ENCODE data around the gene SLC23A1. TPM values are rescaled to one million over a fixed set of nuclear protein-coding genes. Genes with fewer than 3 reads are reported as not detected.

SLC23A1 gene
- total and polyA plus RNA-seq, 2 experiments from 2014 or later = 3.3 to 13.4 TPM

DNA sequence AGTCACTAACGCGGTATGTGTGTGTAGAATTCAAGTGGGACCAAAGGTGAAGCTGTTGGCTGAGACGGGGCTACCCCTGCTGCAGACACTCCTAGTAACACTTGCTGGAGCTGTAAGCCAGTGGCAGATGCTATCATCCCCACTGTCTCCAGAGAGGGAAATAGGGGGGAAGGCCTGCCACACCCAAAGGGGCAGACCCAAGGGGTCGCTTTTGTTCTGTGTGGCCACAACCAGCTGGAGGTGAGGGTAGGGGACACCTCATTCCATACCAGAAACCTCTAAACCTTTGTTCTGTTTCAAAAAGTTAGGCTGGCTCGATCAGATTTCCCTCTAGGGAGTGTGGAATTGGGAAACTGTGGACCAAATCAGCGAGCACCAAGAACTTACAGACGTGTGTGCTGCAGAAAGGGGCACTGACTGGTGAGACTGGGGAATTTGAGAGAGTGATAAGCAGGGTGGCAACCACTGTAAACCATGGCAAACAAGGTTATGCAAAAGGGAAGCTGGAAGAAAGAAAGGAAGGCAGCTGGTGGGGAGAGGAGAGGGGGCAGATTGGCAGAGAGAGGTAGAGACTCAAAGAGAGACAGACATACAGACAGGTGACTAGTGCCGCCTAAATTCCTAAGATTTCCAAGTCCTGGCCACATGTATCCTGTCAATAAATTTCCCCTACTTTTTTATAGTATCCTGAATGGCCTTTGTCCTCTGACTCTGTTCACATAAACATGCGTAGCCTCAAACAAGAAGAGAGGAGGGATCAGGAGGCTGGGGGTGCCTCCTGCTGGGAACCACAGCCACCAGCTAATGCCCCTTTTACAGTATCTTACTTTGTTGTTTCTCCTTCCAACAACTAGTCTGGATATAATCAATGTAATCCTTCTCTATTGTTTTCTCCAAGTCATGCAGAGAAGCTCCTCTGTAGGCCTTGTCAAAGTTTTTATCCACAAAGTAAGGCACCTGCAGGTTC is 36.4 kb upstream of the SLC23A1 start:
- 79% methylated on average over 9 of the region's 9 CpGs for WGBS (ENCODE audit: low lambda C conversion rate, missing lambda C conversion rate)
- Histone ChIP-seq H3K36me3 (replicated peaks; ENCODE audit: insufficient read depth, low read depth) (no peaks in the 10 kb centered on the region), H4K20me1 (ENCODE audit: insufficient read depth, poor library complexity, severe bottlenecking) (no peaks in the 10 kb centered on the region), H3K4me2 (peak overlapping the region; percentile 6), H3K27ac (peak overlapping the region; percentile 64), H3K9me2 (replicated peaks; ENCODE audit: insufficient read depth) (no peaks in the 10 kb centered on the region), H3K27me3 (no peaks in the 10 kb centered on the region), H2AFZ (no peak overlapping the region), H3K79me2 (no peaks in the 10 kb centered on the region), H3K4me3 (no peak overlapping the region), H3K9me3 (ENCODE audit: low read depth) (no peaks in the 10 kb centered on the region), H3K4me1 (ENCODE audit: insufficient read depth) (peaks cover 21% of the 10 kb centered on the region)
- peak; percentile 43 for DNase-seq (ENCODE audit: low spot score)
- no peak for TF ChIP-seq EZH2phosphoT487 (IDR thresholded peaks at IDR 0.05; ENCODE audit: low read depth, severe bottlenecking, unreplicated experiment)
- no peak for TF ChIP-seq EZH2 (IDR thresholded peaks at IDR 0.05; ENCODE audit: borderline replicate concordance)
- TF ChIP-seq, protein P1, sequence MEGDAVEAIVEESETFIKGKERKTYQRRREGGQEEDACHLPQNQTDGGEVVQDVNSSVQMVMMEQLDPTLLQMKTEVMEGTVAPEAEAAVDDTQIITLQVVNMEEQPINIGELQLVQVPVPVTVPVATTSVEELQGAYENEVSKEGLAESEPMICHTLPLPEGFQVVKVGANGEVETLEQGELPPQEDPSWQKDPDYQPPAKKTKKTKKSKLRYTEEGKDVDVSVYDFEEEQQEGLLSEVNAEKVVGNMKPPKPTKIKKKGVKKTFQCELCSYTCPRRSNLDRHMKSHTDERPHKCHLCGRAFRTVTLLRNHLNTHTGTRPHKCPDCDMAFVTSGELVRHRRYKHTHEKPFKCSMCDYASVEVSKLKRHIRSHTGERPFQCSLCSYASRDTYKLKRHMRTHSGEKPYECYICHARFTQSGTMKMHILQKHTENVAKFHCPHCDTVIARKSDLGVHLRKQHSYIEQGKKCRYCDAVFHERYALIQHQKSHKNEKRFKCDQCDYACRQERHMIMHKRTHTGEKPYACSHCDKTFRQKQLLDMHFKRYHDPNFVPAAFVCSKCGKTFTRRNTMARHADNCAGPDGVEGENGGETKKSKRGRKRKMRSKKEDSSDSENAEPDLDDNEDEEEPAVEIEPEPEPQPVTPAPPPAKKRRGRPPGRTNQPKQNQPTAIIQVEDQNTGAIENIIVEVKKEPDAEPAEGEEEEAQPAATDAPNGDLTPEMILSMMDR (IDR thresholded peaks at IDR 0.05; ENCODE audit: poor library complexity) = peak; percentile 22

DNA sequence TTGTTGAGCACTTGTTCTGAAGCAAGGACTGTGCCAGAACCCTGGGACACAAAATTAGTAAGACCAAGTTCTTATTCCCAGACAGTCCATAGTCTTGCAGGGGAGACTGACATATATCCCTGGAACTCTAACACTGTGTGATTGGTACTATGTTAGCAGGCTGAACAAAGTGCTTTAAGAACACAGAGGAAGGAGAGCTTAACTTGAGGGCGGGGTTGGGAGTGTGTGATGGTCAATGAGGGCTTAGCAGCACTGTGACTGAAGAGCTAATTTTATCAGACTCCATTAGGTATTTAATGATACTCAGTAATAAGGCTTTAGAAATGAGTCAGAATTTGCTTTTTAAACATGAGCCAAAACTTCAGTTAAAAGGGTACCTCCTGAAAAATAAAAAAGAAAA is 35.7 kb upstream of the SLC23A1 start:
- Histone ChIP-seq H3K9me3 (ENCODE audit: low read depth) (no peaks in the 10 kb centered on the region), H3K27ac (peak overlapping the region; percentile 64), H3K79me2 (no peaks in the 10 kb centered on the region), H3K27me3 (no peaks in the 10 kb centered on the region), H3K36me3 (replicated peaks; ENCODE audit: insufficient read depth, low read depth) (no peaks in the 10 kb centered on the region), H3K4me1 (ENCODE audit: insufficient read depth) (peaks cover 21% of the 10 kb centered on the region), H4K20me1 (ENCODE audit: insufficient read depth, poor library complexity, severe bottlenecking) (no peaks in the 10 kb centered on the region), H3K4me2 (no peak overlapping the region), H2AFZ (no peak overlapping the region), H3K4me3 (no peak overlapping the region), H3K9me2 (replicated peaks; ENCODE audit: insufficient read depth) (no peaks in the 10 kb centered on the region)
- TF ChIP-seq EZH2phosphoT487 (IDR thresholded peaks at IDR 0.05; ENCODE audit: low read depth, severe bottlenecking, unreplicated experiment) = no peak
- TF ChIP-seq, protein P1 (IDR thresholded peaks at IDR 0.05; ENCODE audit: poor library complexity) = no peak
- TF ChIP-seq EZH2 (IDR thresholded peaks at IDR 0.05; ENCODE audit: borderline replicate concordance) = no peak
- 93% methylated on average over 1 of the region's 1 CpG for WGBS (ENCODE audit: low lambda C conversion rate, missing lambda C conversion rate)
- DNase-seq (ENCODE audit: low spot score) = no peak

DNA sequence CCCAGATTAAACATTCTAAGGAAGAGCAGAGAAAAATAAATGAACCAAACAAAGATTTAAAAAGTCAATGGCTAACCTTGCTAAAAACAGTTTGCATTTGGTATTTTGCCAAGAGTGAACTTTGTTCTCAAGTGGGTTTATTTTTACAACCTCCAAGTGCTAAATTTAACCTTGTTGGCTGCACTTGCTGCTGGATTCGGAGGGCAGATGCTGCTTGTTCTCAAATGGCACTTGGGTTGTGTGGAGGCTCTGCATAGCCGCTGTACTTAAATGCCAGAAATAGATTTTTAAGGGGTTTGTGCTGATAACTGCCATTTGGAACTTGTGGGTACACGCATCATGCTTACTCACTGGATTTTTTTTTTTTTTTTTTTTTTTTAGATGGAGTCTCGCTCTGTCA is 34.1 kb upstream of the SLC23A1 start:
- peaks cover 21% of the 10 kb centered on the region for H3K4me1 ChIP-seq (ENCODE audit: insufficient read depth)
- TF ChIP-seq, protein P1 (IDR thresholded peaks at IDR 0.05; ENCODE audit: poor library complexity) = no peak
- TF ChIP-seq EZH2phosphoT487 (IDR thresholded peaks at IDR 0.05; ENCODE audit: low read depth, severe bottlenecking, unreplicated experiment) (no peak), EZH2 (IDR thresholded peaks at IDR 0.05; ENCODE audit: borderline replicate concordance) (no peak)
- no peak for DNase-seq (ENCODE audit: low spot score)
- H3K36me3 ChIP-seq (replicated peaks; ENCODE audit: insufficient read depth, low read depth) = no peaks in the 10 kb centered on the region
- 74% methylated on average over 3 of the region's 4 CpGs for WGBS (ENCODE audit: low lambda C conversion rate, missing lambda C conversion rate)
- H3K4me2 ChIP-seq = peak overlapping the region; percentile 2
- no peak overlapping the region for H2AFZ ChIP-seq
- no peaks in the 10 kb centered on the region for H3K27me3 ChIP-seq
- H3K79me2 ChIP-seq = no peaks in the 10 kb centered on the region
- H3K4me3 ChIP-seq = no peak overlapping the region
- H3K9me3 ChIP-seq (ENCODE audit: low read depth) = no peaks in the 10 kb centered on the region
- H3K27ac ChIP-seq = no peak overlapping the region
- no peaks in the 10 kb centered on the region for H3K9me2 ChIP-seq (replicated peaks; ENCODE audit: insufficient read depth)
- H4K20me1 ChIP-seq (ENCODE audit: insufficient read depth, poor library complexity, severe bottlenecking) = no peaks in the 10 kb centered on the region
